A673 (cell line): Measurements from ENCODE around the gene VPS13C.

ENCODE experiments used
- CTCF ChIP-seq: fragments of 300-800, 200-600 bp; sonication (generic); conservative IDR thresholded peaks from 2 replicates; pipeline ENCODE4 v1.5.1; 2017; ENCODE audit warnings: low read depth, mild to moderate bottlenecking, antibody characterized with exemption, low read length, moderate library complexity, mixed read lengths
- EZH2 ChIP-seq: fragments of 200-600 bp; sonication (generic); IDR thresholded peaks from 2 replicates; pipeline ENCODE4 v1.6.1; 2017; ENCODE audit warnings: borderline replicate concordance, low read depth, mild to moderate bottlenecking, mixed read lengths, antibody characterized with exemption, low read length; ENCODE audit not compliant: poor library complexity, severe bottlenecking

GRCh38 chr15:61910839-61911369 is 149.3 kb downstream of the VPS13C start:
- TF ChIP-seq EZH2 (no peak), CTCF (no peak)
